Osteocyte (in vitro differentiated cells): Measurements from ENCODE around the gene MRPS7. TPM values are rescaled to one million over a fixed set of nuclear protein-coding genes. Genes with fewer than 3 reads are reported as not detected.

Experiments
- DNase-seq: peaks from one replicate; pipeline ENCODE4 v3.0.0; 2021; ENCODE audit warnings: mixed read lengths; ENCODE audit not compliant: unreplicated experiment; ENCODE audit errors: extremely low spot score
- H3K27ac Mint-ChIP-seq: one replicate; pipeline ENCODE4 v1.8.0; 2021; ENCODE audit warnings: mild to moderate bottlenecking, mixed read lengths; ENCODE audit not compliant: unreplicated experiment
- H3K27me3 Mint-ChIP-seq: one replicate; pipeline ENCODE4 v1.8.0; 2021; ENCODE audit warnings: mixed read lengths; ENCODE audit not compliant: unreplicated experiment
- H3K36me3 Mint-ChIP-seq: one replicate; pipeline ENCODE4 v1.8.0; 2021; ENCODE audit warnings: mixed read lengths; ENCODE audit not compliant: unreplicated experiment
- H3K4me1 Mint-ChIP-seq: one replicate; pipeline ENCODE4 v1.8.0; 2021; ENCODE audit warnings: mixed read lengths; ENCODE audit not compliant: unreplicated experiment
- H3K4me3 Mint-ChIP-seq: one replicate; pipeline ENCODE4 v1.8.0; 2021; ENCODE audit warnings: mild to moderate bottlenecking, moderate library complexity, mixed read lengths; ENCODE audit not compliant: unreplicated experiment
- H3K9me3 Mint-ChIP-seq: one replicate; pipeline ENCODE4 v1.8.0; 2021; ENCODE audit warnings: mixed read lengths; ENCODE audit not compliant: unreplicated experiment
- CTCF ChIP-seq: fragments of 200-600 bp; sonication (generic); IDR thresholded peaks from 2 replicates; pipeline ENCODE4 v1.5.0; 2021; ENCODE audit warnings: antibody characterized with exemption, mild to moderate bottlenecking, moderate library complexity
- total RNA-seq: library from RNA; stranded (reverse); gene quantifications from 2 replicates; pipeline ENCODE4 v1.2.1, GENCODE V29; 2021

MRPS7 gene
- total RNA-seq, 1 donor from 2014 or later = 49.6 TPM

GRCh38 chr17:75237100-75238014, 24.3 kb upstream of the MRPS7 start:
- Mint-ChIP-seq H3K4me1 (peaks cover 2% of the 10 kb centered on the region), H3K4me3 (no peak overlapping the region), H3K27ac (no peak overlapping the region), H3K36me3 (peaks cover 40% of the 10 kb centered on the region), H3K9me3 (no peaks in the 10 kb centered on the region), H3K27me3 (no peaks in the 10 kb centered on the region)
- no peak for TF ChIP-seq CTCF
- DNase-seq = no peak

- Mint-ChIP-seq H3K27me3 (no peaks in the 10 kb centered on the region), H3K9me3 (no peaks in the 10 kb centered on the region), H3K4me1 (peaks cover 2% of the 10 kb centered on the region), H3K4me3 (no peak overlapping the region), H3K36me3 (peaks cover 33% of the 10 kb centered on the region), H3K27ac (no peak overlapping the region)
- no peak for TF ChIP-seq CTCF
- no peak for DNase-seq
Measured at GRCh38 chr17:75238020-75238580, 23.6 kb upstream of the MRPS7 start.

- peak; percentile 83 for TF ChIP-seq CTCF
- H3K4me1 Mint-ChIP-seq = peaks cover 2% of the 10 kb centered on the region
- no peak overlapping the region for H3K4me3 Mint-ChIP-seq
- no peaks in the 10 kb centered on the region for H3K27me3 Mint-ChIP-seq
- H3K9me3 Mint-ChIP-seq = no peaks in the 10 kb centered on the region
- DNase-seq = no peak
- peaks cover 31% of the 10 kb centered on the region for H3K36me3 Mint-ChIP-seq
- H3K27ac Mint-ChIP-seq = peak overlapping the region; percentile 62
Measured at GRCh38 chr17:75238684-75239191, 22.9 kb upstream of the MRPS7 start.

DNA sequence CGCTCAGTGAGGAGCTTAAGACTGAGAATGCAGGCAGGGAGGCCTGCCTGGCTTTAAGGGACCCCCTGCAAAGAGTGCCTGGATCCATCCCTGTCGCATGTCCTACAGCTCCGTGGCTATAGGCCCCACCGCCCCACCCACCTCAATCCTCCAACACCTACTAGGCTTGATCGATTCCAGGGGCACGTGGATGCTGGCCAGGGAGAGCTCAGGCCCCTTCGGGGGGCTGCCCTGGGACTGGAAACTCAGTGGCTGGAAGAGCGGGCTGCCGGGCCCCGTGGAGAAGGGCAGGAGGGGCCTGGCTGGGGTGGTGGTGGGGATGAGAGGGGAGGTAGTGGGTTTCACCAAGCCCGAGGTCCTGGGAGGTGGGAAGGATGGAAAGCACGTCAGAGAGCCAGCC, 22.5 kb upstream of the MRPS7 start:
- H3K27me3 Mint-ChIP-seq = no peaks in the 10 kb centered on the region
- DNase-seq = no peak

More for the DNA sequence above, 22.5 kb upstream of the MRPS7 start:
- no peak overlapping the region for H3K27ac Mint-ChIP-seq
- TF ChIP-seq CTCF = no peak
- no peak overlapping the region for H3K4me3 Mint-ChIP-seq
- peaks cover 33% of the 10 kb centered on the region for H3K36me3 Mint-ChIP-seq
- H3K9me3 Mint-ChIP-seq = no peaks in the 10 kb centered on the region
- H3K4me1 Mint-ChIP-seq = peaks cover 2% of the 10 kb centered on the region
